ENCODE measurements around the gene CDKN2AIPNL. TPM values are rescaled to one million over a fixed set of nuclear protein-coding genes. Genes with fewer than 3 reads are reported as not detected.
A peak's percentile ranks its signal among the peaks of the same experiment; 100 is the strongest.

CDKN2AIPNL gene
- total RNA-seq, 4 donors from 2014 or later: 12.3 to 18.9 (median 15.1) TPM

DNA sequence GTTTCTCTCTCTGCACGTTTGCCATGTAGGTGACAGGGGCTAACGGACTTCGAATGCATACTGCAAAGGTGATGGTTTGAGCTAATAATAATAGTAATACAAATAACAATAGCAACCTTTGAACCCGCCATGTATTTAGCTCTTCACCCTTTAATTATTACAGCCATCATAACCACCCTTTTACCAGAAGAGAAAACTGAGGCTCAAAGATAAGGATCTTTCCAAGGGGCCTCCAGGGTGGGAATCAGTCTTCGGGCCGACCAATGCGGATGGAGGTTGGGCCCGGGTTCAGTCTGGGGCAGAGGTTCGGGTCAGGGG lies 494 bp downstream of the CDKN2AIPNL start:
- no peak for DNase-seq (ENCODE audit: low spot score in 2 of 2)
- H3K4me3 ChIP-seq (ENCODE audit: low read depth, poor library complexity, severe bottlenecking): peak overlapping the region; percentile 69
- TF ChIP-seq POLR2A (IDR thresholded peaks at IDR 0.05) (no peak), CTCF (IDR thresholded peaks at IDR 0.05) (no peak)
- intact Hi-C loops (cut with DNase I; ENCODE audit: low total_unique reads): loop anchor here (10.0 kb wide), 1 partner anchor 114 kb away; the partner anchor contains the start of gene JADE2
- WGBS, 2 donors: 8% methylated on average over 9 of the region's 9 CpGs

- intact Hi-C loops (cut with DNase I; ENCODE audit: low total_unique reads): loop anchor here (10.0 kb wide), 1 partner anchor 114 kb away; the partner anchor contains the start of gene JADE2
- TF ChIP-seq CTCF (IDR thresholded peaks at IDR 0.05) (no peak), POLR2A (IDR thresholded peaks at IDR 0.05) (no peak)
- 61 to 72% methylated on average over 4 of the region's 4 CpGs for WGBS, 2 donors
- no peak overlapping the region for H3K4me3 ChIP-seq (ENCODE audit: low read depth, poor library complexity, severe bottlenecking)
- no peak for DNase-seq (ENCODE audit: low spot score in 2 of 2)
These were observed 859 bp downstream of the CDKN2AIPNL start for GRCh38 chr5:134410822-134411221.

DNA sequence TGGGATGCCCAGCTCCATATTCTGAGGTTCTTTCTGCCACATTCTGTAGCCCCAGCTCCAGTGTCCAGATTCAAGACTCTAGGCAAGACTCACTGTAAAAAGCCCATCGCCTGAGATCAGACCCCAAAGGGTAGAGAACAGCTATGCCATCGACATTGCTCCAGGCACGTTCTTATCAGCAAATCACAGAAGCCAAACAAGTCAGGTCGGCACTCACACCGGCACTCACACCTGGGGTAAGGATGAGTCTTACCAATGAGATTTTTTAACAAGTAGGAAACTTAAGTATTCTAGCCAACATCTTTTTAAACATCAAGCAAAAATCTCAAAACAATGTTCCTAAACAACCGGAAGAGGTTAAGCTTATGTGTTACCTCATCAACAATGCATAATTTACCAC lies 2.4 kb downstream of the CDKN2AIPNL start:
- no peak overlapping the region for H3K4me3 ChIP-seq (ENCODE audit: low read depth, poor library complexity, severe bottlenecking)
- TF ChIP-seq POLR2A (IDR thresholded peaks at IDR 0.05): no peak
- TF ChIP-seq CTCF (IDR thresholded peaks at IDR 0.05): no peak
- DNase-seq (ENCODE audit: low spot score in 2 of 2): no peak
- intact Hi-C loops (cut with DNase I; ENCODE audit: low total_unique reads): no loop called here
- WGBS, 2 donors: 52 to 54% methylated on average over 6 of the region's 6 CpGs

GRCh38 chr5:134406390-134406789 lies 5.3 kb downstream of the CDKN2AIPNL start:
- no peak overlapping the region for H3K4me3 ChIP-seq (ENCODE audit: low read depth, poor library complexity, severe bottlenecking)
- TF ChIP-seq CTCF (IDR thresholded peaks at IDR 0.05): no peak
- TF ChIP-seq POLR2A (IDR thresholded peaks at IDR 0.05): no peak
- intact Hi-C loops (cut with DNase I; ENCODE audit: low total_unique reads): no loop called here
- 72 to 100% methylated on average over 1 of the region's 1 CpG for WGBS, 2 donors
- DNase-seq (ENCODE audit: low spot score in 2 of 2): no peak

GRCh38 chr5:134403951-134404350 lies 7.7 kb downstream of the CDKN2AIPNL start:
- TF ChIP-seq CTCF (IDR thresholded peaks at IDR 0.05) (no peak), POLR2A (IDR thresholded peaks at IDR 0.05) (no peak)
- intact Hi-C loops (cut with DNase I; ENCODE audit: low total_unique reads): no loop called here
- DNase-seq (ENCODE audit: low spot score in 2 of 2): no peak
- no peak overlapping the region for H3K4me3 ChIP-seq (ENCODE audit: low read depth, poor library complexity, severe bottlenecking)
- WGBS, 2 donors: 59 to 89% methylated on average over 5 of the region's 5 CpGs

- no peak overlapping the region for H3K4me3 ChIP-seq (ENCODE audit: low read depth, poor library complexity, severe bottlenecking)
- DNase-seq (ENCODE audit: low spot score in 2 of 2): no peak
- intact Hi-C loops (cut with DNase I; ENCODE audit: low total_unique reads): no loop called here
- WGBS, 2 donors: 92 to 93% methylated on average over 2 of the region's 2 CpGs
- TF ChIP-seq POLR2A (IDR thresholded peaks at IDR 0.05) (no peak), CTCF (IDR thresholded peaks at IDR 0.05) (no peak)
These were observed 13.0 kb downstream of the CDKN2AIPNL start for GRCh38 chr5:134398609-134399155.
